ENCODE data around the gene CCL5. TPM values are rescaled to one million over a fixed set of nuclear protein-coding genes. Genes with fewer than 3 reads are reported as not detected.

The CCL5 gene
- total RNA-seq, 1 experiment from 2014 or later, result 7.0 TPM

GRCh38 chr17:35875072-35875799 is 4.9 kb downstream of the CCL5 start:
- H3K27me3 Mint-ChIP-seq (ENCODE audit: unreplicated experiment), result peaks cover 16% of the 10 kb centered on the region
- no peaks in the 10 kb centered on the region for H3K36me3 Mint-ChIP-seq (ENCODE audit: insufficient read depth, unreplicated experiment)
- no TSS peak for BruUV-seq (replicated peaks)
- H3K9me3 Mint-ChIP-seq (ENCODE audit: low read depth, unreplicated experiment), result no peaks in the 10 kb centered on the region
- no peak for DNase-seq
- no peaks in the 10 kb centered on the region for H3K4me1 Mint-ChIP-seq (ENCODE audit: low read depth, unreplicated experiment)
- no peak for TF ChIP-seq CTCF (IDR thresholded peaks at IDR 0.05; ENCODE audit: unreplicated experiment)
- H3K27ac Mint-ChIP-seq (ENCODE audit: unreplicated experiment), result no peak overlapping the region
- CTCF ChIA-PET, result no interaction called here
- intact Hi-C loops (cut with micrococcal nuclease; ENCODE audit: unreplicated experiment), result no loop called here
- H3K4me3 Mint-ChIP-seq (ENCODE audit: low read depth, unreplicated experiment), result no peak overlapping the region

- no peak for TF ChIP-seq CTCF (IDR thresholded peaks at IDR 0.05; ENCODE audit: unreplicated experiment)
- no peaks in the 10 kb centered on the region for H3K36me3 Mint-ChIP-seq (ENCODE audit: insufficient read depth, unreplicated experiment)
- CTCF ChIA-PET, result no interaction called here
- H3K27ac Mint-ChIP-seq (ENCODE audit: unreplicated experiment), result no peak overlapping the region
- intact Hi-C loops (cut with micrococcal nuclease; ENCODE audit: unreplicated experiment), result no loop called here
- no peaks in the 10 kb centered on the region for H3K4me1 Mint-ChIP-seq (ENCODE audit: low read depth, unreplicated experiment)
- no TSS peak for BruUV-seq (replicated peaks)
- H3K4me3 Mint-ChIP-seq (ENCODE audit: low read depth, unreplicated experiment), result no peak overlapping the region
- no peak for DNase-seq
- H3K27me3 Mint-ChIP-seq (ENCODE audit: unreplicated experiment), result peaks cover 16% of the 10 kb centered on the region
- no peaks in the 10 kb centered on the region for H3K9me3 Mint-ChIP-seq (ENCODE audit: low read depth, unreplicated experiment)
Observed at GRCh38 chr17:35872196-35872980, 7.8 kb downstream of the CCL5 start.

GRCh38 chr17:35870906-35871819 is 9.0 kb downstream of the CCL5 start:
- no peak for DNase-seq
- TF ChIP-seq CTCF (IDR thresholded peaks at IDR 0.05; ENCODE audit: unreplicated experiment), result no peak
- Mint-ChIP-seq H3K27me3 (ENCODE audit: unreplicated experiment) (peaks cover 4% of the 10 kb centered on the region), H3K9me3 (ENCODE audit: low read depth, unreplicated experiment) (no peaks in the 10 kb centered on the region), H3K27ac (ENCODE audit: unreplicated experiment) (no peak overlapping the region), H3K4me1 (ENCODE audit: low read depth, unreplicated experiment) (no peaks in the 10 kb centered on the region), H3K4me3 (ENCODE audit: low read depth, unreplicated experiment) (no peak overlapping the region), H3K36me3 (ENCODE audit: insufficient read depth, unreplicated experiment) (no peaks in the 10 kb centered on the region)
- BruUV-seq (replicated peaks), result TSS peak; percentile 95
- CTCF ChIA-PET, result interaction anchor here (0.7 kb wide), 1 partner anchor 712 kb away, joined by 7 read pairs; no protein-coding TSS in a partner anchor
- intact Hi-C loops (cut with micrococcal nuclease; ENCODE audit: unreplicated experiment), result no loop called here

- no peak within 1 kb of the TSS for H3K27ac Mint-ChIP-seq (ENCODE audit: unreplicated experiment)
Observed at GRCh38 chr17:35868737-35869136, 11.4 kb downstream of the CCL5 start, which contains the start of gene HEATR9. Gene HEATR9, minus strand, starts transcription at chr17:35868891. Its CDS starts 149 bp downstream, at chr17:35868742.

More at GRCh38 chr17:35868737-35869136, 11.4 kb downstream of the CCL5 start, which contains the start of gene HEATR9:
- intact Hi-C loops (cut with micrococcal nuclease; ENCODE audit: unreplicated experiment), result no loop called here
- Mint-ChIP-seq H3K4me1 (ENCODE audit: low read depth, unreplicated experiment) (no peaks in the 10 kb centered on the region), H3K27me3 (ENCODE audit: unreplicated experiment) (no peaks in the 10 kb centered on the region), H3K4me3 (ENCODE audit: low read depth, unreplicated experiment) (no peak within 1 kb of the TSS), H3K36me3 (ENCODE audit: insufficient read depth, unreplicated experiment) (no peaks in the 10 kb centered on the region), H3K9me3 (ENCODE audit: low read depth, unreplicated experiment) (no peaks in the 10 kb centered on the region)
- no TSS peak for BruUV-seq (replicated peaks)
- CTCF ChIA-PET, result interaction anchor here (0.5 to 0.6 kb wide), 2 partner anchors 110 to 278 kb away, joined by 3 read pairs; no protein-coding TSS in a partner anchor
- no peak for TF ChIP-seq CTCF (IDR thresholded peaks at IDR 0.05; ENCODE audit: unreplicated experiment)
- DNase-seq, result no peak
